GM18951 (cell line): ENCODE data around the gene MYMK.

ENCODE experiments used
- POLR2A ChIP-seq: IDR thresholded peaks from 4 replicates; pipeline ENCODE4 v1.6.1; 2011; ENCODE audit warnings: mild to moderate bottlenecking; ENCODE audit not compliant: insufficient read length, insufficient read depth; ENCODE audit errors: extremely low read depth
- in situ Hi-C: fragments of 300-500 bp; cut with MboI; formaldehyde crosslinking; loops from one replicate; pipeline ENCODE4 v1.12.0; 2022; ENCODE audit warnings: low sequenced_read_pairs, mixed read lengths, inconsistent platforms; ENCODE audit not compliant: unreplicated experiment

The MYMK gene

GRCh38 chr9:133468777-133469421, 55.9 kb downstream of the MYMK start:
- TF ChIP-seq POLR2A = peak; percentile 18

GRCh38 chr9:133468374-133468773, 56.4 kb downstream of the MYMK start:
- in situ Hi-C loops = no loop called here
- no peak for TF ChIP-seq POLR2A

More at GRCh38 chr9:133468777-133469421, 55.9 kb downstream of the MYMK start:
- in situ Hi-C loops = no loop called here

- in situ Hi-C loops = no loop called here
- no peak for TF ChIP-seq POLR2A
These were observed 57.7 kb downstream of the MYMK start for GRCh38 chr9:133467101-133467500.

GRCh38 chr9:133465984-133466383, 58.8 kb downstream of the MYMK start:
- TF ChIP-seq POLR2A = no peak

GRCh38 chr9:133464638-133465037, 60.1 kb downstream of the MYMK start:
- no peak for TF ChIP-seq POLR2A
- in situ Hi-C loops = no loop called here

More at GRCh38 chr9:133465984-133466383, 58.8 kb downstream of the MYMK start:
- in situ Hi-C loops = no loop called here
